UCSD-AML1 (cell line): ENCODE measurements around the gene SLC6A19.

Experiments used
- DNase-seq: peaks from one replicate; lab custom pipeline; 2025; ENCODE audit not compliant: unreplicated experiment; lab: John Stamatoyannopoulos, UW

Gene SLC6A19

DNA sequence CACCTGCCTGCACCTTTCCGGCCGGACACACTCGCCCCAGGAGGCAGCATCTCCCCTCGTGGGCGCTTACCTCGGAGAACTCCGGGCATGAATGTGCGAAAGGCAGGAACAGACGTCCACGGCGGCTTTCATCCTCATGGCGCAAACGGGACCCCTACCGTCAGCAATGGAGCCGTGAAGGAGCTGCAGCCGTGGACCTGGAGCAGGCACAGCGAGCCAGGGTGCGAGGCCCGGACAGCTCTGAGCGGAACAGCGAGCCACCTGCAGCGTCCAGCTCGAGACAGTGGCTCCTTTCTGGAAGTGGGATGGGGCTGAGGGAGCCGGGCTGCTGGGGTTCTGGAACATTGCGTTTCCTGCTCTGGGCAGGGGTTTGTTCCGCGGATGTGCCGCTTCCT lies 7.8 kb upstream of the SLC6A19 start:
- DNase-seq: no peak

DNA sequence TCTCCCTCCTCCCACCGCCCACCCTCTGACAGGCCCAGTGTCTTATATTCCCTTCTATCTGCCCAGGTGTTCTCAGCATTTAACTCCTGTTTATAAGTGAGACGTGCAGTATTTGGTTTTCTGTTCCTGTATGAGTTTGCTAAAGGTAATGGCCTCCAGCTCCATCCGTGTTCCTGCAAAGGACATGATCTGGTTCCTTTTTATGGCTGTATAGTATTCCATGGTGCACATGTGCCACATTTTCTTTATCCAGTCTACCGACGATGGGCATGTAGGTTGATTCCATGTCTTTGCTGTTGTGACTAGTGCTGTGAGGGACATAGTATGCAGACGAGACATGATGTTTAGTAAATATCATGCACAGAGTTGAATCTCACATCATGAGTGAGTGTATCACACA lies 7.0 kb upstream of the SLC6A19 start:
- no peak for DNase-seq

DNA sequence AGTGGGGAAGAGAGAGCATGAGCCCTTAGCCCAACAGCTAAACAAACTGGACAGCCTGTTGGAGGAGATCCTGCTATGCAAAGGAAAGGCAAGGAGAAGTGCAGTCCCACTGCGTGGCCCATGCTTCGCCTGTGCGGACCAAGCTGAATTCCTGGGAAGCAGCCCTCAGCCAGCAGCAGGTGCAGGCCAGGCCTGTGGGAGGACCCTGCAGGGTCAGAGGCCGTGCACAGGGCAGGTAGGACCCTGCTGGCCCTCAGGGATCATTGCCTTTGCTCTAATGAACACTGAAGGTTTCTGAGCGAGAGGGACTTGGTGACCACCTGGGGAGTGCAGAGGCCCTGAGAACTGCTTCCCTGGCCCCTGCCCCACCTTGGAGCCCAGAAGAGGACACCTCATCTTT lies 6.0 kb upstream of the SLC6A19 start:
- DNase-seq: no peak

DNA sequence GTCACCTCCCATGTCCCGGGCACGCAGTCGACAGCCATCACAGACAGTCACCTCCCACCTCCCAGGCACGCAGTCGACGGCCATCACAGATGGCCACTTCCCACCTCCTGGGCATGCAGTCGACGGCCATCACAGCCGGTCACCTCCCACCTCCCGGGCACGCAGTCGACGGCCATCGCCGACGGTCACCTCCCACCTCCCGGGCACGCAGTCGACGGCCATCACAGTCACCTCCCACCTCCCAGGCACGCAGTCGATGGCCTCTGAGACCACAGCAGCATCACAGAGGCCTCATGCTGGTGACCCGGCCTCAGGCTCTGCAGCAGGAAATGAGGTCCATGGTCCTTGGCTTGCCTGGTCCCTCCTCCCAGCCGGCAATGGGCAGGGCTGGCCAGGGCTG lies 5.5 kb upstream of the SLC6A19 start:
- no peak for DNase-seq

DNA sequence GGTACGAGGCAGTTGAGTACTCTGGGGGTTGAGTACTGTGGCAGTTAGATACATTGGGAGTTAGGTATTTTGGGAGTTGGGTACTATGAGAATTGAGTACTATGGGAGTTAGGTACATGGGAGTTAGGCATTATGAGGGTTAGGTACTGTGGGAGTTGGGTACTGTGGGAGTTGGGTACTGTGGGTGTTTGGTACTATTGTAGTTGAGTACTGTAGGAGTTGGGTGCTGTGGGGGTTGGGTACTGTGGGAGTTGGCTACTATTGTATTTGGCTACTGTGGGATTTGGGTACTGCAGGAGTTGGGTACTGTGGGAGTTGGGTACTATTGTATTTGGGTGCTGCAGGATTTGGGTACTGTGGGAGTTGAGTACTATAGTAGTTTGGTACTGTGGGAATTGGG lies 4.8 kb upstream of the SLC6A19 start:
- DNase-seq: no peak

DNA sequence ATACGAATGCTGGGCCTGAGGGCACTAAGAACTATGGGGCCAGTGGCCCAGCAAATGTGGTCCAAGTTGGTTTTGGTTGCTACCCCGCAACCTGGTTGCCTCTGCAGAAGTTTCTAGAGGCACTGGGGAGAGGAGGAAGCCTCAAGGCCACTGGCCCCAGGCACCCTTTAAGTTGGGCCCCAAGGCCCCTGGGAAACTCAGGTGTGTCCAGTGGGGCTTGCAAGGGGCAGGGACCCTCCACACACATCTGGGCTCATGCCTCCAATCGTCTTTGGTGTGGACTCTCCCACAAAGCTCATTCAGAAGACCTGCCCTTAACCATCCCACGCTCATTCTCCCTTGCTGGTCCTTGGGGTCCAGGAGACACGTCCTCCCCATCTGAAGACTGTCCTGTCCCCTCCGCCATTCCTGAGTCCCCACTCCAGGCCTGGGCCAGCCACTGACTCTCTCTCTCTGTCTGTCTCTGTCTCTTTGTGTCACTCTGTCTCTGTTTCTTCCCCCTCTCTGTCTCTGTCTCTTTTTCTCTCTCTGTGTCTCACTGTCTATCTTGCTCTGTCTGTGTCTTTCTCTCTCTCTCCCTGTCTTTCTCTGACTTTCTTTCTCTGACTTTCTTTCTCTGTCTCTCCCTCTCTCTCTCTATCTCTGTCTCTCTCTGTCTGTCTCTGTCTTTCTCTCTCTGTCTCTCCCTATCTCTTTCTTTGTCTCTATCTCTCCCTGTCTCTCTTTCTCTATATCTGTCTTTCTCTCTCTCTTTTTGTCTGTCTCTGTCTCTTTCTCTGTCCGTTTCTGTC lies 3.3 kb upstream of the SLC6A19 start:
- DNase-seq: no peak

DNA sequence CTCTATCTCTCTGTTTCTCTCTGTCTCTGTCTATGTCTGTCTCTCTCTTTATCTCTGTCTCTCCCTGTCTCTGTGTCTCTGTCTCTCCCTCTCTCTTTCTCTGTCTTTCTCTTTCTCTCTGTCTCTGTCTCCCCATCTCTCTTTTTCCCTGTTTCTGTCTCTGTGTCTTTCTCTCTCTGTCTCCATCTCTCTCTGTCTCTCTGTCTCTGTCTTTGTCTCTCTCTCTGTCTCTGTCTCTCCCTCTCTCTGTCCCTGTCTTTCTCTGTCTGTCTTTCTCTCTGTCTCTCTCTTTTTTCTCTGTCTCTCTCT lies 2.1 kb upstream of the SLC6A19 start:
- DNase-seq: no peak

DNA sequence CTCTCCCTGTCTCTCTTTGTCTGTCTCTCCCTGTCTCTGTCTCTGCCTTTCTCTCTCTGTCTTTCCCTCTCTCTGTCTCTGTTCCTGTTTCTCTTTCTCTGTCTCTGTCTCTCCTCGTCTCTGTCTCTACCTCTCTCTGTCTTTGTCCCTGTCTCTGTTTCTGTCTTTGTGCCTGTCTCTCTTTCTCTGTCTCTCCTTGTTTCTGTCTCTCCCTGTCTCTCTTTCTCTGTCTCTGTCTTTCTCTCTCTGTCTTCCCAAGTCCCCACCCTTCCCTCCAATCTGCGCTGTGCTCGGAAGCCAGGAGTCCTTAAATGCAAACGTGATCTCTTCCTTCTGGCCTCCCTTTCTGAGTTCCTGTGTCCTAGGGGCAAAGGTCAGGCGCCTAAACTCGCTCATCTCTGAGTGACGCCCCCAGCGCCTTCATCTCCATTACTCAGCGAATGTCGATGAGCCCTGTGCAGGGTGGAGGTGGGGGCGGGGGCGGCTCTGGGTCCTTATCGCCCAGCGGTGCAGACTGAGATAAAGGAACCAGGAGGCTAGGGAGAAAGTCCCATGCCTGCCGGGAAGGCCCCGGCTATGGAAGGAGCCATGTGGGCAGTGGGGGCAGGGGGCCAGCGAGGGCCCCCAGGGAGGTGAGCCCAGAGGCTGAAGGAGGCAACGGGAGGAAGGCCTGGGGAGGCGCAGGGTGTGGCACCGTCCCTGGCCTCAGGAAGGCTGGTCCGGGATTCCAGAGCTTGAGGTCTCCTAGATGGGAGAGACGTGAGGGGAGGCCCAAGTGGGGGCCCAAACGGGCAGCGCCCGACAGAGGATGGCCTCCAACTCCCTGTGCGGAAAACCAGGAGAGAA lies 1.5 kb upstream of the SLC6A19 start:
- no peak for DNase-seq

DNA sequence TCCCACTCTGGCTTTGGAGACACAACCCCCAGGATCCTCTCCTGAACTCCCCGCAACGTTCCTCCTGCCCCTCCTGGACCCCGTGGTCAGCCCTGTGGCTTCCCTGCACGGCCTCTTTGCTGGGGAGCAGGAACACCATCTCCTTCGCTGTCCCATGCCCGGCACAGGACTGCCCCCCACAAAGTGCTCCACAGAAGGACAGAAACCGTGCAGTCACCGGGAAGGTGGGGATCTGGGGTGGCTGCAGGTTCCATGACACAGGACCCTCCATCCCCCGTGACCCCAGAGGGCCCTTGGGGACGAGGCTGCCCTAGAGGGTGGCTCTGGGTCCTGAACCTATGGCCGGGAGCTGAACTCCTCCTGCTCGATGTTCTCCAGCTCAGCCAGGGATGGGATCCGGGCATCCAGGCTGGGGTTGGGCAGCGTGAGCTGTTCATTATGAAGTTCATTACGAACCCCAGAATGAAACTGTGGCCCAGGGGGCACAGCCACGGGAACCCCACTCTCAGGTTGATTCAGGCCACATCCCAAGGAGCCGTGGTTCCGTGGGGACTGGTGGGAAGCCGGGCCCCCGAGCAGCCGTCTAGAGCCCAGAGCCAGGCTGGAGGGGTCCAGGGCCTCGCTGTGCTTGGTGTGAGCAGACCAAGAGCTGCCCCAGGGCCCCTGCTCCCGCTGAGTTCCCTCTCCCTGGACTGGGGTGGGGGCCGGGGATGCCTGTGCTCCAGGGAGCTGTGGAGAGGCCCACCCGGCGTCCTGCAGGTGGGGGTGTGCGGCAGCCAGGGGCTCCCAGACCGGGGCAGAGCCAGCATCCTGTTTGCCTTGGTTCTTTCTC lies 684 bp upstream of the SLC6A19 start:
- no peak for DNase-seq

DNA sequence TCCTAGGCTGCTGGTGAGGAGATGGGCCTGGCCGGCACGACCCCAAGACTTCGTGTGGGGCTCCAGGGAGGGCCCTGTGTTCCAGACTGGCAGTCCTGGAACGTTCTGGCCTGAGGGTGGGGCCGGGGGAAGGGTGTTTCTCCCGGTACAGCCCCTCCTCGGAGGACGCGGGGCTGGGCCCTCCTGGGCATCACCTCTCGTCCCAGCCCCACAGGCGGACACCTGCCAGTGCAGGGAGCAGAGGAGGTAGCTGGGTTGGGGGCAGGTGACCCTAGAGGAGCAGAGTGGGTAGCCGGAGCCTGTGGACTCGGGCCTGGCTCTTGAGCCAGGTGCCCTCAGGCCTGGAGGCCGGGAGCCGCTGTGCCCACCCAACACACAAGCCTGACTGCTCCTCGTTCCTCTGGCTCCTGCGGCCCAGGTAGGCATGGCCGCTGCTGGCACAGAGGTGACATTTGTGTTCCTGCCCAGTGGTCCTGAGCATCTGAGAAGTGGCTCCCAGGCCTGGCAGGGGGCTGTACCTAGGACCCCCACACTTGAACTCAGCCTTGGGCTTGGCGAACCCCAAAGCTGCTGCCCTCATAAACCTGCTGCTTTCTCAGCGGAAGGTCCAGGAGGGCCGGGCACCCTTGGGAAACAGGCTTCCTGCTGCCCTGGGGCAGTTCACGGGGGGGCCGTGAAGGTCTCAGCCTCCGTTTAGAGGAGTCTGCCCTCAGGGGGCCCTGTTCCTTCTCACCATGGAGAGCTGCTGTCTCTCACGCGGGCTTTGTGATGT lies 817 bp downstream of the SLC6A19 start:
- no peak for DNase-seq

DNA sequence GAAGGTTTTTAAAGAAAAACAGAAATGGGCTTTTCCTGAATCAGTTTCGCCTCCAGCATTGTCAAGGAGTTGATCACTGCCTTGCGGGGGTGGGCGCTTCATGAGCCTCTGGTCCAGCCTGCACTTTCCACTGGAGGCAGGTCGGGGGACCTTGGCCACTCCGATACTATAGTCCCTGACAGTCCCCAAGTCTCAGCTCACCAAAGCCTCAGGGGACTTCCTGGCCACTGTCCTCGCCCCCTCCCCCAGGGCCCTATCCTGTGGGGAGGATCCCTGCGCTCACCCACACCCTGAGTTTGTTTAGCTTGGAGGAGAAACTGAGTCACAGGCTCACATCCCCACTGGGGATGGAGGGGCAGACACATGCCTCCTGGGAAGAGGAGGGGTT lies 1.4 kb downstream of the SLC6A19 start:
- no peak for DNase-seq

DNA sequence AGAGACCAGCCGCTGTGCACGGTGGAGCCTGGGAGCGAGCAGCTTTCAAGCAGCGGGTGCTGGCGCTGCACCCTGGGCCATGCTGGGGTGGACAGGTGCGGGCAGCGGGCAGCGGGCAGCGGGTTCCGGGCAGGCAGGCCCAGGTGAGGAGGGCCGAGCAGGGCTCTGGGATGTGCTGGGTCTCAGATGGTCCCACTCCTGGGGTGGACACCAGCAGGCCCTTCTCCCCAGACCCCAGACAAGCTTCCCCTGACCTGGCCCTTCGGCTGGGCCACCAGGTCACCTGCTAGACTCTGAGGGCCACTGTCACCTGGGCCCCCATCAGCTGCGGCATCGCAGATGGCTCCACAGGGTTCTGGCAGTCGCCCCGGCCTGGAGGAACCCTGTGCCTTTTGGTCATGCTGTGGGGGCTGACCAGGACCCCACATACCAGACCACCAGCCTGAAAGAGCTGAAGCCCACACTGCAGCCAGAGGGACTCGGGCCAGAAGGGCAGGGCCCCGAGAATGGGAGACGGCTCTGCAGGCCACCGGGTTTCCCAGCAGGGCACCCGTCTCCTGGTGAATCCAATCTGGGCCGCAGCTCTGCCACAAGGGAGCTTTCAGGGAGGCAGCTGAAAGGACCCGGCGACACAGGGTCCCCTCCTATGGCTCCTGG lies 2.0 kb downstream of the SLC6A19 start:
- no peak for DNase-seq

DNA sequence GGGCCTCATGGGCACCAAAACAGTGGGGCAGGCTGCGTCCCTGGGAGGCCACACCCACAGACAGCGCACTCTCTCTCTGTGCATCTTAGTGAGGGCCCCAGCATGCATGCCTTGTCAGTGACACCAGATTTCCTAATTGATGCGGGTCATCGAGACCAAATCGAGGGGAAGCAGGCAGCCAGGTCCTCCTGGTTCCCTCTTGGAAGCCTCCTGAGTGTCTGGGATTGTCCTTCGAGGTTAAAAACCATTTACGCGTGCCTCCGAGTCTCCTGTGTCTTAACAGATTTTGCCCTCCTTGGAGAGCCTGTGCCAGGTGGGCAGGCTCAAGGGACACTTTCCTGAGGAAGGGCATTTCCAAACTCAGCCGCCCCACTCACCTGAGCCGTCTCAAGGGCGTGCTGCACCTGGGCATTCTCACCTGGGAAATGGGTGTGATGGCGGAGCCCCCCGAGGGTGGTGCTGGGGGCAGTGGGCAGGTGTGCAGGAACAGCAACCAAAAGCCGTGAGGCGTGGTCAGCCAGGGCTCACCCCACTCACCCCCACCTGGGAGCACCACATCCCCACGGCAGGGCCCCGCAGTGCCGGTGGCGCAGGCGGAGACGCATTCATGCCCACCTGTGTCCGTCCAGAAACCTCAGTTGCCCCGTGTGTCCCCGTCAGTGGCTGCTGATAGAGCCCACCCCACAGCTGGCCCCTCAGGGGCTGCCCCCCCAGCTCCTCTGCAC lies 2.7 kb downstream of the SLC6A19 start:
- DNase-seq: no peak

DNA sequence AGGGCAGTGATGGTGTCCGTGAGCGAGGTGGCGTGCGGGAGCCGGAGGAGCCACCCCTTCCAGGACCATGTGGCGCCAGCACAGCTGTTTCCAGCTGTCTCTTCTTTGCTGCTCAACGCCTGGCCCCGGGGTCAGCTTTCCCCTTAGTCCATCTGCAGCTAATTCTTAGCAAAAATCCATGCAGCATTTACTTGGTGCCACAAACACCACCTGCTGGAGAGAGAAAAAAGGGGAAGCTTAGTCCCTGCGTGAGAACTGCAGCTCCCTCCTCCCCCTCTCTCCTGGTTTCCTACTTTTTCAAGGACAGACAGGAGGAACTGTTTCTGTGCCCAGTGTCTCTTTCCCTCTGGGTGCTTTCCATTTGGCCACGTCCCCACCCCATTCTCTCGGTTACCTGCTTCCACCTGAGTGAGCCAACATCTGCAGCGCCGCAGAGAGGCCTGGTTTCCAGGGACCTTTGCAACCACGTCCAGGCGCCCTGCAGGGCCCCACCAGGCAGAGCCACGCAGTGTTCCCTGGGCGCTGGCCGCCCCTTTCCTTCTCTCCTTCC lies 3.4 kb downstream of the SLC6A19 start:
- no peak for DNase-seq

DNA sequence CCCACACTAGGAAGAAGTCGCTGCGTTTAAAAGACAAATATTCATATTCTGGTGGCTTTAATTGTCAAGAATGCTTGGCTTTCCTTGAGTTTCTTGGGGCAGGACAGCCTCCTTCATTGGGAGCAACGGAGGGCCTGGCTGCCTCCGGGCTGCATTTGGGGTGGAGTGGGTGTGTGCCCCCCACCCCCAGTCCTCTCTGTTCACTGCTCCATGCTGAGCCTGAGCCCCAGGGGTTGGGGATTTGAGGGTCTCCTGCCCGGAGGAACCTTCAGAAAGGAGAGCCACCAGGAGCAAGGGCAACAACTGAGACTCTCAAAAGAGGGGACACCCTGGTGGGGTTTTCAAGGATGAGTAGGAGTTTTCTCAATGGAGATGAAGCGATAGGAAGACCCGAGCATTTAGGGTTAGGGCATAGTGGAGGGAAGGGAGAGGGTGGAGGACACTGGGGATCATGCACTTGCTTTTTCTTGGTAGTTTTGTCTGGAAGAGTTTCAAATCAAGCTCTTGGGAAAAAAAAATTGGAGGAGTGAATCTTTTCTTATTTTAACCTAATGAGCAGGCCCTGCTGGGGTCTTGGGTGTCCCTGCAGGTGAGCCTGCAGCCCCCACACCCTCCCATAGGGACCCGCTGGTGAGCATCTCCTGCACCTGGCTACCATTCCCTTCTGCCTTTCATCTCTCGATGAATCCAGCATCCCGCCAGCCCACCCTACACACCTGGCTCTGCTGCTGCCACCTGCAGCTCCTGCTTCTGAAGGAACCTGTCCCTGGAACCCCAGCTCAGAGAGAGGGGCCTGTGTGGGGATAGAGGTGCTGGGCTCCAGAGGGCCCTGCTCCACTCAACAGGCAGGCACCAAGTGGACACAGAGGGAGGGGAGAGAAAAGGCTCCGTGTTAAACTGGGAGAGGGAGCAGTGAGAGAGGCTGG lies 4.1 kb downstream of the SLC6A19 start:
- no peak for DNase-seq

DNA sequence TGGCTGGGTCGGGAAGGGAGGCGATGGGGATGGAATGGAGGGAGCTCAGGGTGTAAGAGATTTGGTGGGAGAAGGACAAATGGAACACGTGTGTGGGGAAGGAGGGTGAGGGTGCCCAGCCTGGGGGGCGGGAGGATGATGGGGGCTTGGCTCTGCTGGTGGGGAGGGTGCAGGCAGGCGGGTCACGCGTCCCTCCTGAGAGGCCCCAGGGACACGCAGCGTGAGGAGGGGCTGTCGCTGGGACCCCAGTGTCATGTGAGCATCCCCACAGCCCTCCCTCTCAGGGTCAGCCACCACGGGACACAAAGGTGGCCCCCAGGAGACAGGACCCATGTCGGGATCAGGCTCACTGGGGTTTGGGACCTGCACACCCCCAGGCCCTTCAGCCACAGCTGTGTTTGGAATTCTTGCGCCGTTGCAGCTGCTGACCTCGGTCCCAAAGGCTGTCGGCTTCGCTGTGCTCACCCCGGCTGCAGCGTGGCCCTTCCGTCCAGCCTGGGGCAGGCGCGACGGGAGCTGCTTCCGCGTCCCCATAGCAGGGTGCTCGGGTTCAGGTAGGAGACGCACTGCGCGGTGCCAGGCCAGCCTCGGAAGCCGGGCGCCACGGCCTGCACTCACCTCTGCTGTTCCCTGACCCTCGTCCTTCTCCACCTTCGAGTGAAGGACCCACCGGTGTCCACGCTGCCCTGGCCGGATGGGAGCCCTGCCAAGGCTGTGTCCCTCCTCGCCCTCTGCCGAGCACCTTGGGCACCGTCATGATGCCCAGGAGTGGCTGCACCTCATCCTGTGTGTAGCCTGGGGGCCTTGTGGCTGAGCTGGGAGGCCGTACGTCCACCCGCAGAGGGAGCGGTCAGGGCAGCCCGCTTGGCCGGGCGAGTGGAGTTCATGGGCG lies 5.4 kb downstream of the SLC6A19 start:
- DNase-seq: no peak

DNA sequence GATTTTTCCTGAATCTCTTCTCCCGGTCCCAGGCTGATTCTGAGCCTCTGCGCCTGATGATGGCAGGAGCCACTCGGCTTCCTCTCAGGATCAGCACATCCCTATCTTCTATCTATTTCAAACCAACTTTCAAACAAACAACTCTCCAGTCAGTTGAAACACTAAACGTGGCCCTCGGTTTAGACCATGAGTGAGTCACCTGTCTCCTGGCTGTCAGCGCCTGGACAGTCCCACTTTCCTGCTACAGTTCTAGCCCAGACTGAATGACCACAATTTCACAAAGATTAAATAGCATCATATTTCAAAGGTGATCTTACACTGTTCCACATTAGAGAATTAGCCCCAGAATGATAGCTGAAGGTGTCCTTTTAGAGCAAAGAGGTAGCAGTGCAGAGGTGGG lies 6.2 kb downstream of the SLC6A19 start:
- no peak for DNase-seq
